GM08714 (cell line): ENCODE results near the gene PLEK.
A peak's percentile ranks its signal among the peaks of the same experiment; 100 is the strongest.

ENCODE experiments used
- H3K4me3 ChIP-seq: fragments of 200-500 bp; sonication (Bioruptor generic); 2 replicates; pipeline ENCODE4 v1.5.1; 2014; ENCODE audit warnings: mild to moderate bottlenecking, low read length, inconsistent platforms
- ZNF274 ChIP-seq: IDR thresholded peaks from 2 replicates; pipeline ENCODE4 v1.6.1; 2012; ENCODE audit warnings: mild to moderate bottlenecking, low read depth, low read length

Gene PLEK

GRCh38 chr2:68365087-68365486, at the start of gene PLEK:
PLEK (plus strand) TSS chr2:68365282; CDS start chr2:68365352, 70 bp downstream.
- peak within 1 kb of the TSS; percentile 94 for H3K4me3 ChIP-seq
- no peak for TF ChIP-seq ZNF274

- no peak overlapping the region for H3K4me3 ChIP-seq
- no peak for TF ChIP-seq ZNF274
Observed at GRCh38 chr2:68316111-68316510, 49.0 kb upstream of the PLEK start.

- TF ChIP-seq ZNF274 = no peak
- H3K4me3 ChIP-seq = no peak overlapping the region
Observed at GRCh38 chr2:68317971-68318913, 46.8 kb upstream of the PLEK start.

- peak overlapping the region; percentile 6; the same call in 1 of the 2 replicates for H3K4me3 ChIP-seq
- no peak for TF ChIP-seq ZNF274
Observed at GRCh38 chr2:68318914-68319397, 46.1 kb upstream of the PLEK start.

GRCh38 chr2:68319398-68320117, 45.5 kb upstream of the PLEK start, which contains the start of gene CNRIP1:
CNRIP1 (minus strand) TSS chr2:68319949; CDS start chr2:68319400, 549 bp downstream.
- peak within 1 kb of the TSS; percentile 6; the same call in 1 of the 2 replicates for H3K4me3 ChIP-seq

GRCh38 chr2:68320118-68320641, 44.9 kb upstream of the PLEK start:
- H3K4me3 ChIP-seq = no peak overlapping the region; the same call in 1 of the 2 replicates

More at GRCh38 chr2:68319398-68320117, 45.5 kb upstream of the PLEK start, which contains the start of gene CNRIP1:
- TF ChIP-seq ZNF274 = no peak

GRCh38 chr2:68325056-68325455, 40.0 kb upstream of the PLEK start:
- TF ChIP-seq ZNF274 = no peak
- H3K4me3 ChIP-seq = no peak overlapping the region

More at GRCh38 chr2:68320118-68320641, 44.9 kb upstream of the PLEK start:
- TF ChIP-seq ZNF274 = no peak

- no peak overlapping the region for H3K4me3 ChIP-seq
- TF ChIP-seq ZNF274 = no peak
Observed at GRCh38 chr2:68328901-68329300, 36.2 kb upstream of the PLEK start.

GRCh38 chr2:68330691-68331090, 34.4 kb upstream of the PLEK start:
- H3K4me3 ChIP-seq = no peak overlapping the region
- TF ChIP-seq ZNF274 = no peak

GRCh38 chr2:68333009-68333408, 32.1 kb upstream of the PLEK start:
- TF ChIP-seq ZNF274 = no peak

GRCh38 chr2:68333931-68334330, 31.2 kb upstream of the PLEK start:
- H3K4me3 ChIP-seq = no peak overlapping the region
- no peak for TF ChIP-seq ZNF274

More at GRCh38 chr2:68333009-68333408, 32.1 kb upstream of the PLEK start:
- no peak overlapping the region for H3K4me3 ChIP-seq

GRCh38 chr2:68336192-68336591, 28.9 kb upstream of the PLEK start:
- no peak overlapping the region for H3K4me3 ChIP-seq
- no peak for TF ChIP-seq ZNF274

GRCh38 chr2:68340226-68341061, 24.6 kb upstream of the PLEK start:
- TF ChIP-seq ZNF274 = no peak
- H3K4me3 ChIP-seq = no peak overlapping the region; the same call in 1 of the 2 replicates
